Left lobe of liver (tissue), 2 donors: ENCODE results near the gene KRTAP5-11. TPM values are rescaled to one million over a fixed set of nuclear protein-coding genes. Genes with fewer than 3 reads are reported as not detected.
"Not testable (repeated sequence)": the region's sequence is repeated elsewhere in the genome, so short reads cannot be mapped to it uniquely, and the experiment has no call there.

Experiments
- ATAC-seq: fragments of 200-7000 bp; cut with Tn5 transposase; one replicate; pipeline ENCODE4 v1.9.1; 2020; ENCODE audit warnings: mild to moderate bottlenecking, moderate library complexity
- DNase-seq: peaks from one replicate; pipeline ENCODE4 v3.0.0-alpha.2; 2020; ENCODE audit warnings: low spot score
- total RNA-seq: library from RNA; stranded (reverse); gene quantifications from one replicate; pipeline ENCODE4 v1.2.1, GENCODE V29; 2021
- donor health status: DM: no; HTN: no; CAD: no; lungs with moderate emphysema.
- donor health status: DM: no; HTN: yes; CAD: no.

Gene KRTAP5-11
- total RNA-seq, 1 donor from 2014 or later = not detected

- ATAC-seq = not testable (repeated sequence)
- peak; percentile 50 for DNase-seq
These were observed 47.7 kb downstream of the KRTAP5-11 start for GRCh38 chr11:71534711-71535608.

GRCh38 chr11:71532036-71532610 lies 50.6 kb downstream of the KRTAP5-11 start:
- DNase-seq = peak; percentile 12
- no peak for ATAC-seq

Other genes starting within 250 kb of the KRTAP5-11 start
- gene DHCR7, start 134.5 kb downstream of the KRTAP5-11 start, total RNA-seq = 136 TPM
- 39.7 TPM for gene NADSYN1, start 129.7 kb downstream of the KRTAP5-11 start, total RNA-seq
- not detected for gene KRTAP5-7, start 55.6 kb downstream of the KRTAP5-11 start, total RNA-seq
- 0.25 TPM for gene KRTAP5-8, start 44.9 kb downstream of the KRTAP5-11 start, total RNA-seq
- gene KRTAP5-9, start 34.5 kb downstream of the KRTAP5-11 start, total RNA-seq = 0.30 TPM
- 0.15 TPM for gene KRTAP5-10, start 17.3 kb downstream of the KRTAP5-11 start, total RNA-seq